ENCODE results near the gene DST. TPM values are rescaled to one million over a fixed set of nuclear protein-coding genes. Genes with fewer than 3 reads are reported as not detected.

DST gene
- total RNA-seq, 1 donor: 573 TPM

DNA sequence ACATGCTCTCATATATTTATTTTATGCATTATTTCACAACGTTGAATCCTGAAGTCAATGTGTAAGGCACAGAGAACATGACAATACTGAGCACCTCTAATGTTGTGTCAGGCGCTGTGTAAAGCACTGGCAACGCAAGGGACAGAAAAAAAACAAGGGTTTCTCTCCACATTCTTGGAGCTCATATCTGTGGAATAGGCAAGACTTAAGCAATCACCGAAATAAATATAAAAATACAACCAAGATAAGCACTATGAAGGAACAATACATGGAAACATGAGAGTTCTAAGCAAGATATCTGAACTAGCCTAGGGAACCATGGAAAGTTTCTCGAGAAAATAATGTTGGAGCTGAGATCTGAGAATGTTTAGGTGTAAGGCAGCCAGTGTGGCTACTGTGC is 1.7 kb upstream of the DST start:
- Histone ChIP-seq H3K4me2 (ENCODE audit: insufficient read depth, low read length) (no peak overlapping the region), H3K79me2 (ENCODE audit: insufficient read depth, low read length) (peaks cover 55% of the 10 kb centered on the region), H3K9me3 (ENCODE audit: low read depth, low read length) (no peaks in the 10 kb centered on the region), H3K36me3 (ENCODE audit: insufficient read depth, low read length) (peaks cover 70% of the 10 kb centered on the region), H2AFZ (ENCODE audit: low read length) (no peak overlapping the region), H3K27ac (ENCODE audit: low read depth, low read length) (no peak overlapping the region), H4K20me1 (ENCODE audit: insufficient read depth, low read length) (peaks cover 6% of the 10 kb centered on the region), H3K4me1 (ENCODE audit: insufficient read depth, low read length) (peaks cover 22% of the 10 kb centered on the region), H3K4me3 (ENCODE audit: insufficient read depth, low read length) (no peak overlapping the region), H3K27me3 (ENCODE audit: insufficient read depth, low read length) (no peaks in the 10 kb centered on the region)
- no peak for DNase-seq (ENCODE audit: insufficient read length, low spot score, missing footprints)
- TF ChIP-seq CTCF (IDR thresholded peaks at IDR 0.05; ENCODE audit: extremely low read depth, low read depth, low read length): no peak

DNA sequence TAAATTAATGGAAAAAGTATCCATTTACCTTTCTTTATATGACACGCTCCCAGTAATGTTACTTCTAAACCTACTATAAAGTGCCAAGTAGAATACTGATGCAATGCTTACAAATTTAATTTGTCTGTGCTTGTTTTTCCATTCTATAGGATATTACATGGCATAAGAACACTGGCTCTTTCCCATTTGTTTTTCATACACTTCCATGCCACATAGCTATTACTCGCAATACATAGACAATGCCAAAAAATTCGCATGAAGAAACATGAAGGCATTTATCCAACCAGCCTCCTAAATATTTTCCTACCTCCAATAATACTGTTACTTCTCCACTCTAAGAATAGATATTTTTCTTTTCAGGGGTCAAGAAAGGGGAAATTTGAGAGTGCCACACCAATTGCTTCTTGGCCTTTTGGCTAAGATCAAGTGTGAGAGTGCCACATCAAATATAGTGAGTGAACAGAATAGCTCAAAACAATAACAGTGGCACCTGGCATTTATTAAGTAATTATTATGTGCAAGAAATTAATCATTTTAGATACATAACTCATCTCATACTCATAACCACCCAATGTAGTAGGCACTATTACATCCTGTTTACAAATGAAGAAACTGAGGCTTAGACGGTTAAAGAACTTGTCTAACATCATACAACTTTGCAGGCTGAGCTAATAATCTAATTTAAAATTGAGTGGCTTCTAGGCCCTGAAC is 845 bp upstream of the DST start:
- Histone ChIP-seq H3K27ac (ENCODE audit: low read depth, low read length) (peak overlapping the region; percentile 64), H3K36me3 (ENCODE audit: insufficient read depth, low read length) (peaks cover 72% of the 10 kb centered on the region), H3K4me1 (ENCODE audit: insufficient read depth, low read length) (peaks cover 19% of the 10 kb centered on the region), H3K9me3 (ENCODE audit: low read depth, low read length) (no peaks in the 10 kb centered on the region), H3K4me3 (ENCODE audit: insufficient read depth, low read length) (no peak overlapping the region), H3K4me2 (ENCODE audit: insufficient read depth, low read length) (peak overlapping the region; percentile 35), H3K27me3 (ENCODE audit: insufficient read depth, low read length) (no peaks in the 10 kb centered on the region), H3K79me2 (ENCODE audit: insufficient read depth, low read length) (peaks cover 49% of the 10 kb centered on the region), H4K20me1 (ENCODE audit: insufficient read depth, low read length) (peaks cover 6% of the 10 kb centered on the region), H2AFZ (ENCODE audit: low read length) (no peak overlapping the region)
- no peak for TF ChIP-seq CTCF (IDR thresholded peaks at IDR 0.05; ENCODE audit: extremely low read depth, low read depth, low read length)
- peak; percentile 23 for DNase-seq (ENCODE audit: insufficient read length, low spot score, missing footprints)

GRCh38 chr6:56640374-56640773 is 2.3 kb downstream of the DST start:
- Histone ChIP-seq H2AFZ (ENCODE audit: low read length) (no peak overlapping the region), H3K79me2 (ENCODE audit: insufficient read depth, low read length) (peaks cover 36% of the 10 kb centered on the region), H3K36me3 (ENCODE audit: insufficient read depth, low read length) (peaks cover 59% of the 10 kb centered on the region)

More at GRCh38 chr6:56640374-56640773, 2.3 kb downstream of the DST start:
- Histone ChIP-seq H3K4me1 (ENCODE audit: insufficient read depth, low read length) (peaks cover 22% of the 10 kb centered on the region), H3K4me3 (ENCODE audit: insufficient read depth, low read length) (no peak overlapping the region), H3K27me3 (ENCODE audit: insufficient read depth, low read length) (no peaks in the 10 kb centered on the region), H3K27ac (ENCODE audit: low read depth, low read length) (no peak overlapping the region), H3K9me3 (ENCODE audit: low read depth, low read length) (no peaks in the 10 kb centered on the region), H3K4me2 (ENCODE audit: insufficient read depth, low read length) (no peak overlapping the region), H4K20me1 (ENCODE audit: insufficient read depth, low read length) (peaks cover 6% of the 10 kb centered on the region)
- no peak for DNase-seq (ENCODE audit: insufficient read length, low spot score, missing footprints)
- TF ChIP-seq CTCF (IDR thresholded peaks at IDR 0.05; ENCODE audit: extremely low read depth, low read depth, low read length): no peak
